SU-DHL-6 (cell line): Measurements from ENCODE around the gene ACP5.
"Not testable (repeated sequence)": the region's sequence is repeated elsewhere in the genome, so short reads cannot be mapped to it uniquely, and the experiment has no call there.

Experiments used
- H2AFZ ChIP-seq: fragments of 200-600 bp; sonication (generic); 2 replicates; pipeline ENCODE4 v1.6.1; 2014; ENCODE audit warnings: low read depth, mild to moderate bottlenecking, moderate library complexity, mixed read lengths, antibody characterized with exemption, low read length; ENCODE audit not compliant: severe bottlenecking
- H3F3A ChIP-seq: fragments of 200-600 bp; shearing (Covaris generic); 2 replicates; pipeline ENCODE4 v1.6.0; 2016; ENCODE audit warnings: antibody characterized with exemption, mild to moderate bottlenecking; ENCODE audit not compliant: insufficient read depth
- H3K27ac ChIP-seq: fragments of 200-600 bp; sonication (generic); 2 replicates; pipeline ENCODE4 v1.5.1; 2016; ENCODE audit warnings: low read depth, mild to moderate bottlenecking, low read length, moderate library complexity, mixed read lengths
- H3K27me3 ChIP-seq: fragments of 200-600 bp; sonication (generic), shearing (Covaris generic); 2 replicates; pipeline ENCODE4 v1.6.0; 2014; ENCODE audit warnings: mild to moderate bottlenecking, low read length
- H3K36me3 ChIP-seq: fragments of 200-600 bp; sonication (generic); 2 replicates; pipeline ENCODE4 v1.6.1; 2014; ENCODE audit warnings: mild to moderate bottlenecking, low read length, mixed read lengths
- H3K4me2 ChIP-seq: fragments of 300-600, 200-600 bp; shearing (Covaris generic), sonication (generic); 2 replicates; pipeline ENCODE4 v1.6.0; 2014; ENCODE audit warnings: low read length, low read depth, mild to moderate bottlenecking; ENCODE audit not compliant: poor library complexity, severe bottlenecking
- H3K4me3 ChIP-seq: fragments of 200-600 bp; sonication (generic); 2 replicates; pipeline ENCODE4 v1.5.1; 2014; ENCODE audit warnings: antibody characterized with exemption, low read length, mild to moderate bottlenecking, mixed read lengths; ENCODE audit not compliant: insufficient read depth, poor library complexity, severe bottlenecking
- H3K79me2 ChIP-seq: fragments of 200-600 bp; sonication (generic); 2 replicates; pipeline ENCODE4 v1.6.1; 2014; ENCODE audit warnings: mild to moderate bottlenecking, low read length, moderate library complexity; ENCODE audit not compliant: insufficient read depth
- H3K9ac ChIP-seq: fragments of 200-600 bp; sonication (generic); 2 replicates; pipeline ENCODE4 v1.7.0; 2014; ENCODE audit warnings: mild to moderate bottlenecking, low read length
- H3K9me2 ChIP-seq: fragments of 200-600 bp; sonication (generic); replicated peaks from 2 replicates; pipeline ENCODE4 v1.6.1; 2014; ENCODE audit warnings: low read length; ENCODE audit not compliant: insufficient read depth
- H3K9me3 ChIP-seq: fragments of 200-600 bp; sonication (generic); 2 replicates; pipeline ENCODE4 v1.6.1; 2014; ENCODE audit warnings: low read length, mixed read lengths; ENCODE audit not compliant: insufficient read depth
- H4K20me1 ChIP-seq: fragments of 200-600 bp; sonication (generic); 2 replicates; pipeline ENCODE4 v1.6.1; 2014; ENCODE audit warnings: low read depth, mild to moderate bottlenecking, antibody characterized with exemption, low read length, moderate library complexity, mixed read lengths
- EZH2phosphoT487 ChIP-seq: fragments of 200-600 bp; sonication (generic), shearing (Covaris generic); conservative IDR thresholded peaks from 2 replicates; pipeline ENCODE4 v1.6.1; 2018; ENCODE audit warnings: mild to moderate bottlenecking, antibody characterized with exemption, low read length, moderate library complexity, mixed read lengths
- TF ChIP-seq, protein P1 (sequence below): fragments of 200-600 bp; sonication (generic); IDR thresholded peaks from one replicate; pipeline ENCODE4 v1.5.1; 2017; ENCODE audit warnings: antibody characterized with exemption, mild to moderate bottlenecking, low read length, moderate library complexity; ENCODE audit not compliant: insufficient read depth, poor library complexity, severe bottlenecking

Gene ACP5

DNA sequence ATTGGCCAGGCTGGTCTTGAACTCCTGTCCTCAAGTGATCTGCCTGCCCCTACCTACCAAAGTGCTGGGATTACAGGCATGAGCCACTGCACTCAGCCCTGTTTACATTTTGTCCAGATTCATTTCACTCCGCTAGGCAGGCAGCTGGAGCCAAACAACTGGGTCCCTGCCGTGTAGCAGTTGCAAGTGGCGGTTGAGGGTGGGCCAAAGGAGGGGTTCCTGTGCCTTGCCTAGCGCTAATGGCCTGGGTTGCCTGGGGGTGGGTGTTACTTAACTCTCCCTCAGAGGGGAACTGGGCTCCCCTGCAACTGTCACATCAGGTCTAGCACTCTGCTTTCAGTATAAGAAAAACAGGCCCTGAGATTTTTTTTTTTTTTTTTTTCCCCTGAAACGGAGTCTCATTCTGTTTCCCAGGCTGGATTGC lies 7.4 kb downstream of the ACP5 start:
- H3K27ac ChIP-seq = no peak overlapping the region
- no peak for TF ChIP-seq EZH2phosphoT487
- TF ChIP-seq, protein P1, sequence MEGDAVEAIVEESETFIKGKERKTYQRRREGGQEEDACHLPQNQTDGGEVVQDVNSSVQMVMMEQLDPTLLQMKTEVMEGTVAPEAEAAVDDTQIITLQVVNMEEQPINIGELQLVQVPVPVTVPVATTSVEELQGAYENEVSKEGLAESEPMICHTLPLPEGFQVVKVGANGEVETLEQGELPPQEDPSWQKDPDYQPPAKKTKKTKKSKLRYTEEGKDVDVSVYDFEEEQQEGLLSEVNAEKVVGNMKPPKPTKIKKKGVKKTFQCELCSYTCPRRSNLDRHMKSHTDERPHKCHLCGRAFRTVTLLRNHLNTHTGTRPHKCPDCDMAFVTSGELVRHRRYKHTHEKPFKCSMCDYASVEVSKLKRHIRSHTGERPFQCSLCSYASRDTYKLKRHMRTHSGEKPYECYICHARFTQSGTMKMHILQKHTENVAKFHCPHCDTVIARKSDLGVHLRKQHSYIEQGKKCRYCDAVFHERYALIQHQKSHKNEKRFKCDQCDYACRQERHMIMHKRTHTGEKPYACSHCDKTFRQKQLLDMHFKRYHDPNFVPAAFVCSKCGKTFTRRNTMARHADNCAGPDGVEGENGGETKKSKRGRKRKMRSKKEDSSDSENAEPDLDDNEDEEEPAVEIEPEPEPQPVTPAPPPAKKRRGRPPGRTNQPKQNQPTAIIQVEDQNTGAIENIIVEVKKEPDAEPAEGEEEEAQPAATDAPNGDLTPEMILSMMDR = no peak
- H3K4me2 ChIP-seq = no peak overlapping the region
- no peaks in the 10 kb centered on the region for H3K27me3 ChIP-seq
- H3K79me2 ChIP-seq = no peaks in the 10 kb centered on the region
- no peaks in the 10 kb centered on the region for H4K20me1 ChIP-seq
- no peaks in the 10 kb centered on the region for H3K36me3 ChIP-seq
- no peak overlapping the region for H3K4me3 ChIP-seq
- H3F3A ChIP-seq = peaks cover 13% of the 10 kb centered on the region
- no peak overlapping the region for H2AFZ ChIP-seq
- no peaks in the 10 kb centered on the region for H3K9me3 ChIP-seq
- H3K9ac ChIP-seq = no peak overlapping the region
- H3K9me2 ChIP-seq = no peaks in the 10 kb centered on the region

DNA sequence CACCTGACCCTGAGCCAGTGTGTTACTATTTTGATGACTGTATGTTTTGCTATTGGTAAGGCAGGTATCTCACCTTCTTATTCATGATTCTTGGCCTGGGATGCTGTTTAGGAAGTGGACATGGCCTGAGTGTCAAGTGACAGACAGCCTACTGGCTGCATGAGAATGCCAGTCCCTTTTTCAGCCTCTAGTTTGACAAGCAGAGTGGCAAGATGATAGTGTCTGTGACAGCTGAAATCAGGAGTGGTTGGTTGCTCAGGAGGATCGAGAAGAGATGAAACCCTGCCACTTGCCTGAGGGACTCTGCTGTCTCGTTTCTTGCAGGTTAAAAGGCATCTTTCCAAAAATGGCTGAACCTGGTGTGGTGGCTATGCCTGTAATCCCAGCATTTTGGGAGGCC lies 11.3 kb downstream of the ACP5 start:
- Histone ChIP-seq H3K9me3 (no peaks in the 10 kb centered on the region), H3K4me2 (no peak overlapping the region), H3K27ac (no peak overlapping the region)

DNA sequence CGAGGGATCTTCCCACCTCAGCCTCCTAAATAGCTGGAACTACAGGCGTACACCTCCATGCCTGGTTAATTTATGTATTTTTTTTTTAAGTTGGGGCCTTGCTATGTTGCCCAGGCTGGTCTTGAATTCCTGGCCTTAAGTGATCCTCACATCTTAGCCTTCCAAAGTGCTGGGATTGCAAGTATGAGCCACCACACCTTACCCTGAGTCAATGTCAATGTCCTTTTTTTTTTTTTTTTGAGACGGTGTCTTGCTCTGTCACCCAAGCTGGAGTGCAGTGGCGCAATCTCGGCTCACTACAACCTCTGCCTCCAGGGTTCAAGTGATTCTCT lies 11.8 kb downstream of the ACP5 start:
- H3K27ac ChIP-seq, H3K36me3 ChIP-seq, H3K27me3 ChIP-seq, H3K9me3 ChIP-seq, H3K9ac ChIP-seq, H3K9me2 ChIP-seq, H3K79me2 ChIP-seq, H3K4me3 ChIP-seq, H2AFZ ChIP-seq, H3K4me2 ChIP-seq, H4K20me1 ChIP-seq: not testable (repeated sequence)
- H3F3A ChIP-seq = peaks cover 18% of the 10 kb centered on the region

More for the DNA sequence above, 11.3 kb downstream of the ACP5 start:
- Histone ChIP-seq H3K9ac (no peak overlapping the region), H3K4me3 (no peak overlapping the region), H3K79me2 (no peaks in the 10 kb centered on the region), H4K20me1 (no peaks in the 10 kb centered on the region), H3K9me2 (no peaks in the 10 kb centered on the region), H2AFZ (no peak overlapping the region), H3F3A (peaks cover 13% of the 10 kb centered on the region), H3K27me3 (no peaks in the 10 kb centered on the region), H3K36me3 (no peaks in the 10 kb centered on the region)
- TF ChIP-seq EZH2phosphoT487 = no peak
- TF ChIP-seq, protein P1 = no peak

DNA sequence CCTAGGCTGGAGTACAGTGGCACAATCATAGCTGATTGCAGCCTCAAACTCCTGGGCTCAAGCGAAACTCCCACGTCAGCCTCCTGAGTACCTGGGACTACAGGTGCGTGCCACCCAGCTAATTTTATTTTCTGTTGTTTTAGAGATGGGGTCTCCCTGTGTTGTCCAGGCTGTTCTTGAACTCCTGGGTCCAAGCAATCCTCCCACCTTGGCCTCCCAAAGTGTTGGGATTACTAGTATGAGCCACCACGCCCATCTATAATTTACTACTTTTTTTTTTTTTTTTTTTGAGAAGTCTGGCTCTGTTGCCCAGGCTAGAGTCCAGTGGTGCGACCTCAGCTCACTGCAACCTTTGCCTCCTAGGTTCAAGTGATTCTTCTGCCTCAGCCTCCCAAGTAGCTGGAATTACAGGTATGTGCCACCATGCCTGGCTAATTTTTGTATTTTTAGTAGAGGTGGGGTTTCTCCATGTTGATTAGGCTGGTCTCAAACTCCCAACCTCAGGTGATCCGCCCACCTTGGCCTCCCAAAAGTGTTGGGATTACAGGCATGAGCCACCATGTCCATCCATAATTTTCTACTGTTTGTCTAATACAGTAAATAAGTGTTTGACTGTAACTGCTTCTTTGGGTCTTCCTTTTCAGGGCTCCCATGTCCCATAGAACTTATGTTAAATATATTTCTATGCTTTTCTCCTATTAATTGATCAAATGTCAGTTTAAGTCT lies 13.2 kb downstream of the ACP5 start:
- H3K4me3 ChIP-seq, H3K4me2 ChIP-seq, H3K9ac ChIP-seq, H2AFZ ChIP-seq, H4K20me1 ChIP-seq, H3K36me3 ChIP-seq, H3K27me3 ChIP-seq, H3K9me2 ChIP-seq, H3K9me3 ChIP-seq, H3K79me2 ChIP-seq, H3K27ac ChIP-seq: not testable (repeated sequence)
- peaks cover 25% of the 10 kb centered on the region for H3F3A ChIP-seq
